Measurements from ENCODE around the gene PLD5.
"Not testable (repeated sequence)": the region's sequence is repeated elsewhere in the genome, so short reads cannot be mapped to it uniquely, and the experiment has no call there.

PLD5 gene

GRCh38 chr1:242489545-242489944, 35.0 kb downstream of the PLD5 start:
- no peak for DNase-seq (ENCODE audit: low spot score)

GRCh38 chr1:242477944-242478343, 46.6 kb downstream of the PLD5 start:
- no peak for DNase-seq (ENCODE audit: low spot score)

GRCh38 chr1:242470774-242471173, 53.7 kb downstream of the PLD5 start:
- DNase-seq (ENCODE audit: low spot score) = no peak

- no peak for DNase-seq (ENCODE audit: low spot score)
These were observed 55.7 kb downstream of the PLD5 start for GRCh38 chr1:242468784-242469183.

GRCh38 chr1:242467556-242468145, 56.8 kb downstream of the PLD5 start:
- DNase-seq (ENCODE audit: low spot score) = peak; percentile 68

- no peak for DNase-seq (ENCODE audit: low spot score)
These were observed 61.6 kb downstream of the PLD5 start for GRCh38 chr1:242462867-242463266.

- DNase-seq (ENCODE audit: low spot score) = not testable (repeated sequence)
These were observed 64.8 kb downstream of the PLD5 start for GRCh38 chr1:242459740-242460139.

GRCh38 chr1:242456726-242457269, 67.7 kb downstream of the PLD5 start:
- DNase-seq (ENCODE audit: low spot score) = no peak

GRCh38 chr1:242455052-242455361, 69.5 kb downstream of the PLD5 start:
- DNase-seq (ENCODE audit: low spot score) = no peak

- DNase-seq (ENCODE audit: low spot score) = peak; percentile 60
These were observed 70.0 kb downstream of the PLD5 start for GRCh38 chr1:242454262-242455051.

GRCh38 chr1:242452573-242452972, 71.9 kb downstream of the PLD5 start:
- DNase-seq (ENCODE audit: low spot score) = no peak

- DNase-seq (ENCODE audit: low spot score) = no peak
These were observed 74.8 kb downstream of the PLD5 start for GRCh38 chr1:242449661-242450060.

GRCh38 chr1:242448910-242449645, 75.4 kb downstream of the PLD5 start:
- no peak for DNase-seq (ENCODE audit: low spot score)

GRCh38 chr1:242447689-242448088, 76.8 kb downstream of the PLD5 start:
- no peak for DNase-seq (ENCODE audit: low spot score)

GRCh38 chr1:242440757-242441156, 83.7 kb downstream of the PLD5 start:
- DNase-seq (ENCODE audit: low spot score) = no peak

- DNase-seq (ENCODE audit: low spot score) = no peak
These were observed 89.3 kb downstream of the PLD5 start for GRCh38 chr1:242435200-242435599.

- no peak for DNase-seq (ENCODE audit: low spot score)
These were observed 91.9 kb downstream of the PLD5 start for GRCh38 chr1:242432491-242433095.

GRCh38 chr1:242431786-242432185, 92.7 kb downstream of the PLD5 start:
- DNase-seq (ENCODE audit: low spot score) = no peak

- DNase-seq (ENCODE audit: low spot score) = no peak
These were observed 93.5 kb downstream of the PLD5 start for GRCh38 chr1:242430956-242431355.

- no peak for DNase-seq (ENCODE audit: low spot score)
These were observed 95.9 kb downstream of the PLD5 start for GRCh38 chr1:242428399-242429190.

GRCh38 chr1:242427519-242427918, 97.0 kb downstream of the PLD5 start:
- DNase-seq (ENCODE audit: low spot score) = no peak

All from GM03348 (cell line).